ENCODE results near the gene TJAP1.
"Not testable (repeated sequence)": the region's sequence is repeated elsewhere in the genome, so short reads cannot be mapped to it uniquely, and the experiment has no call there.

TJAP1 gene

GRCh38 chr6:43497689-43498088 lies 20.3 kb downstream of the TJAP1 start:
- H3K4me3 ChIP-seq (replicated peaks; ENCODE audit: insufficient read depth, low read length), result no peak overlapping the region
- DNase-seq (ENCODE audit: low read depth in 1 of 2, low spot score in 1 of 2), result no peak
- H3K27ac ChIP-seq (replicated peaks), result no peak overlapping the region
- no peaks in the 10 kb centered on the region for H3K27me3 ChIP-seq (ENCODE audit: insufficient read depth, poor library complexity, severe bottlenecking)
- TF ChIP-seq REST (IDR thresholded peaks at IDR 0.05; ENCODE audit: insufficient replicate concordance, low read depth), result no peak
- TF ChIP-seq CTCF (IDR thresholded peaks at IDR 0.05; ENCODE audit: insufficient read depth, low read length), result no peak
- TF ChIP-seq SPI1 (IDR thresholded peaks at IDR 0.05; ENCODE audit: borderline replicate concordance, low read depth), result no peak
- TF ChIP-seq POLR2AphosphoS5 (IDR thresholded peaks at IDR 0.05; ENCODE audit: low read depth), result no peak
- no peak for TF ChIP-seq GABPA (IDR thresholded peaks at IDR 0.05; ENCODE audit: low read depth)

GRCh38 chr6:43498291-43498690 lies 20.9 kb downstream of the TJAP1 start:
- H3K27ac ChIP-seq (replicated peaks); DNase-seq (ENCODE audit: low read depth in 1 of 2, low spot score in 1 of 2); H3K4me3 ChIP-seq (replicated peaks; ENCODE audit: insufficient read depth, low read length); H3K27me3 ChIP-seq (ENCODE audit: insufficient read depth, poor library complexity, severe bottlenecking): not testable (repeated sequence)

GRCh38 chr6:43499028-43499815 lies 21.9 kb downstream of the TJAP1 start:
- H3K4me3 ChIP-seq (replicated peaks; ENCODE audit: insufficient read depth, low read length), result no peak overlapping the region
- TF ChIP-seq CTCF (IDR thresholded peaks at IDR 0.05; ENCODE audit: insufficient read depth, low read length), result no peak
- TF ChIP-seq GABPA (IDR thresholded peaks at IDR 0.05; ENCODE audit: low read depth), result no peak
- TF ChIP-seq POLR2AphosphoS5 (IDR thresholded peaks at IDR 0.05; ENCODE audit: low read depth), result no peak
- no peak for TF ChIP-seq SPI1 (IDR thresholded peaks at IDR 0.05; ENCODE audit: borderline replicate concordance, low read depth)
- no peak for TF ChIP-seq REST (IDR thresholded peaks at IDR 0.05; ENCODE audit: insufficient replicate concordance, low read depth)
- H3K27me3 ChIP-seq (ENCODE audit: insufficient read depth, poor library complexity, severe bottlenecking), result no peaks in the 10 kb centered on the region
- no peak for DNase-seq (ENCODE audit: low read depth in 1 of 2, low spot score in 1 of 2)
- H3K27ac ChIP-seq (replicated peaks), result no peak overlapping the region

GRCh38 chr6:43500921-43501320 lies 23.6 kb downstream of the TJAP1 start:
- H3K27ac ChIP-seq (replicated peaks), result no peak overlapping the region

More at GRCh38 chr6:43500921-43501320, 23.6 kb downstream of the TJAP1 start:
- no peaks in the 10 kb centered on the region for H3K27me3 ChIP-seq (ENCODE audit: insufficient read depth, poor library complexity, severe bottlenecking)
- TF ChIP-seq GABPA (IDR thresholded peaks at IDR 0.05; ENCODE audit: low read depth) (no peak), REST (IDR thresholded peaks at IDR 0.05; ENCODE audit: insufficient replicate concordance, low read depth) (no peak), CTCF (IDR thresholded peaks at IDR 0.05; ENCODE audit: insufficient read depth, low read length) (no peak), SPI1 (IDR thresholded peaks at IDR 0.05; ENCODE audit: borderline replicate concordance, low read depth) (no peak), POLR2AphosphoS5 (IDR thresholded peaks at IDR 0.05; ENCODE audit: low read depth) (no peak)
- DNase-seq (ENCODE audit: low read depth in 1 of 2, low spot score in 1 of 2), result no peak
- H3K4me3 ChIP-seq (replicated peaks; ENCODE audit: insufficient read depth, low read length), result no peak overlapping the region

Data from HL-60 (cell line).